HEK293T (cell line): ENCODE measurements around the gene PKIB.

Experiments
- ARNT ChIP-seq: fragments of 450-650 bp; IDR thresholded peaks from 2 replicates; pipeline ENCODE4 v1.6.1; 2017; ENCODE audit warnings: mild to moderate bottlenecking
- BHLHE40 ChIP-seq: fragments of 450-650 bp; IDR thresholded peaks from 2 replicates; pipeline ENCODE4 v1.6.1; 2016; ENCODE audit warnings: mild to moderate bottlenecking, moderate library complexity, borderline replicate concordance
- CTBP1 ChIP-seq: fragments of 450-650 bp; IDR thresholded peaks from 2 replicates; pipeline ENCODE4 v1.6.1; 2016; ENCODE audit warnings: borderline replicate concordance
- FOXA1 ChIP-seq: fragments of 450-650 bp; IDR thresholded peaks from 2 replicates; pipeline ENCODE4 v1.6.1; 2016; ENCODE audit warnings: mild to moderate bottlenecking
- FOXK2 ChIP-seq: fragments of 450-650 bp; IDR thresholded peaks from 2 replicates; pipeline ENCODE4 v1.6.1; 2016; ENCODE audit warnings: mild to moderate bottlenecking
- FOXM1 ChIP-seq: fragments of 450-650 bp; IDR thresholded peaks from 2 replicates; pipeline ENCODE4 v1.6.1; 2017; ENCODE audit warnings: mild to moderate bottlenecking, borderline replicate concordance
- L3MBTL2 ChIP-seq: fragments of 450-650 bp; conservative IDR thresholded peaks from 2 replicates; pipeline ENCODE4 v1.6.1; 2016; ENCODE audit warnings: mild to moderate bottlenecking
- PKNOX1 ChIP-seq: fragments of 450-650 bp; IDR thresholded peaks from 2 replicates; pipeline ENCODE4 v1.6.1; 2016
- SP1 ChIP-seq: fragments of 450-650 bp; IDR thresholded peaks from 2 replicates; pipeline ENCODE4 v1.6.1; 2017
- ZNF384 ChIP-seq: fragments of 450-650 bp; IDR thresholded peaks from 2 replicates; pipeline ENCODE4 v1.6.1; 2016

GRCh38 chr6:122730775-122731386 is 120.7 kb downstream of the PKIB start:
- TF ChIP-seq PKNOX1 (no peak), ZNF384 (no peak), CTBP1 (no peak), FOXM1 (no peak), SP1 (no peak), FOXK2 (no peak), L3MBTL2 (no peak), FOXA1 (no peak), BHLHE40 (no peak), ARNT (no peak)
